ENCODE data around the gene BCL10. TPM values are rescaled to one million over a fixed set of nuclear protein-coding genes. Genes with fewer than 3 reads are reported as not detected.

BCL10 gene
- total RNA-seq, 1 donor from 2014 or later = 18.5 TPM

- Mint-ChIP-seq H3K9me3 (no peaks in the 10 kb centered on the region), H3K27ac (ENCODE audit: unreplicated experiment) (no peak overlapping the region), H3K4me1 (no peaks in the 10 kb centered on the region), H3K4me3 (no peak overlapping the region), H3K27me3 (ENCODE audit: low read depth) (no peaks in the 10 kb centered on the region), H3K36me3 (ENCODE audit: low read depth) (no peaks in the 10 kb centered on the region)
- DNase-seq (ENCODE audit: low read depth, low spot score) = no peak
- no peak for TF ChIP-seq CTCF (conservative IDR thresholded peaks at IDR 0.05)
Measured at GRCh38 chr1:85240643-85241042, 35.8 kb downstream of the BCL10 start.

GRCh38 chr1:85240174-85240601 is 36.2 kb downstream of the BCL10 start:
- no peak overlapping the region for H3K27ac Mint-ChIP-seq (ENCODE audit: unreplicated experiment)
- H3K9me3 Mint-ChIP-seq = no peaks in the 10 kb centered on the region
- no peaks in the 10 kb centered on the region for H3K4me1 Mint-ChIP-seq
- DNase-seq (ENCODE audit: low read depth, low spot score) = no peak
- no peaks in the 10 kb centered on the region for H3K36me3 Mint-ChIP-seq (ENCODE audit: low read depth)
- TF ChIP-seq CTCF (conservative IDR thresholded peaks at IDR 0.05) = no peak
- no peak overlapping the region for H3K4me3 Mint-ChIP-seq
- H3K27me3 Mint-ChIP-seq (ENCODE audit: low read depth) = no peaks in the 10 kb centered on the region

- DNase-seq (ENCODE audit: low read depth, low spot score) = no peak
- no peak for TF ChIP-seq CTCF (conservative IDR thresholded peaks at IDR 0.05)
- Mint-ChIP-seq H3K36me3 (ENCODE audit: low read depth) (no peaks in the 10 kb centered on the region), H3K4me3 (no peak overlapping the region), H3K27ac (ENCODE audit: unreplicated experiment) (no peak overlapping the region), H3K9me3 (no peaks in the 10 kb centered on the region), H3K4me1 (no peaks in the 10 kb centered on the region), H3K27me3 (ENCODE audit: low read depth) (no peaks in the 10 kb centered on the region)
Measured at GRCh38 chr1:85237613-85238012, 38.8 kb downstream of the BCL10 start.

- Mint-ChIP-seq H3K36me3 (ENCODE audit: low read depth) (no peaks in the 10 kb centered on the region), H3K9me3 (no peaks in the 10 kb centered on the region), H3K27ac (ENCODE audit: unreplicated experiment) (peak overlapping the region; percentile 75), H3K27me3 (ENCODE audit: low read depth) (peaks cover 2% of the 10 kb centered on the region), H3K4me3 (no peak overlapping the region), H3K4me1 (peaks cover 10% of the 10 kb centered on the region)
- peak; percentile 37 for TF ChIP-seq CTCF (conservative IDR thresholded peaks at IDR 0.05)
- DNase-seq (ENCODE audit: low read depth, low spot score) = no peak
Measured at GRCh38 chr1:85230305-85230977, 46.0 kb downstream of the BCL10 start.

GRCh38 chr1:85229574-85230097 is 46.8 kb downstream of the BCL10 start:
- TF ChIP-seq CTCF (conservative IDR thresholded peaks at IDR 0.05) = no peak
- Mint-ChIP-seq H3K27me3 (ENCODE audit: low read depth) (peaks cover 2% of the 10 kb centered on the region), H3K27ac (ENCODE audit: unreplicated experiment) (no peak overlapping the region), H3K4me1 (peaks cover 18% of the 10 kb centered on the region), H3K9me3 (no peaks in the 10 kb centered on the region), H3K4me3 (no peak overlapping the region), H3K36me3 (ENCODE audit: low read depth) (no peaks in the 10 kb centered on the region)
- no peak for DNase-seq (ENCODE audit: low read depth, low spot score)
